Sigmoid colon (tissue), 7 donors: Measurements from ENCODE around the gene ZPBP2. TPM values are rescaled to one million over a fixed set of nuclear protein-coding genes. Genes with fewer than 3 reads are reported as not detected.

Experiments
- DNase-seq: peaks from one replicate; pipeline ENCODE4 v3.0.0-alpha.2; 2019
- H3K27ac ChIP-seq, 4 donors: fragments of 200-600 bp; sonication (generic); one replicate each; pipeline ENCODE4 v1.5.1; 2016 to 2019; ENCODE audit warnings: mild to moderate bottlenecking in 1 of 4
- H3K27me3 ChIP-seq, 3 donors: fragments of 200-600 bp; sonication (generic); one replicate each; pipeline ENCODE4 v1.5.1; 2019; ENCODE audit warnings: mild to moderate bottlenecking in 1 of 3
- H3K36me3 ChIP-seq, 4 donors: fragments of 200-600 bp; sonication (generic); one replicate each; pipeline ENCODE4 v1.5.1; 2016 to 2019
- H3K4me1 ChIP-seq, 4 donors: fragments of 200-600 bp; sonication (generic); one replicate each; pipeline ENCODE4 v1.5.1; 2017 to 2019
- H3K4me3 ChIP-seq, 4 donors: fragments of 200-600 bp; sonication (generic); one replicate each; pipeline ENCODE4 v1.5.1; 2017 to 2019; ENCODE audit warnings: mild to moderate bottlenecking in 2 of 4, moderate library complexity in 1 of 4
- H3K9me3 ChIP-seq, 4 donors: fragments of 200-600 bp in 3 of 4; sonication (generic) in 3 of 4; one replicate each; pipeline versions ENCODE4 v1.5.1 to v1.6.1; 2013 to 2019
- EP300 ChIP-seq, 4 donors: sonication (generic); formaldehyde crosslinking; IDR thresholded peaks; one replicate each; pipeline ENCODE4 v1.6.1; 2017; ENCODE audit warnings: antibody characterized with exemption in 4 of 4
- POLR2A ChIP-seq, 2 donors: fragments of 450-650 bp; IDR thresholded peaks; one replicate each; pipeline ENCODE4 v1.6.1; 2016; ENCODE audit warnings: antibody characterized with exemption in 2 of 2, mild to moderate bottlenecking in 2 of 2, moderate library complexity in 2 of 2
- POLR2AphosphoS5 ChIP-seq, 4 donors: sonication (generic); formaldehyde crosslinking; IDR thresholded peaks; one replicate each; pipeline ENCODE4 v1.6.1; 2017; ENCODE audit warnings: antibody characterized with exemption in 4 of 4
- WGBS, 2 donors: extraction: QIAGEN DNeasy Blood & Tissue Kit; methylation state at CpG; one replicate each; pipeline ENCODE4 v1.1.7; 2013; 5-methylcytosine and 5-hydroxymethylcytosine counted together
- intact Hi-C: fragments of 100-400 bp; cut with DNase I; formaldehyde crosslinking; loops from one replicate; pipeline ENCODE4 v1.15.1; 2023
- polyA plus RNA-seq, 3 donors: library from polyadenylated mRNA; stranded (reverse); fragments of 200-250 nt; gene quantifications; one replicate each; pipeline ENCODE4 v1.2.3, GENCODE V29; 2013
- total RNA-seq, 4 donors: library from RNA; depleted of rRNA; stranded (reverse); fragments of >200 nt; gene quantifications; one replicate each; pipeline ENCODE4 v1.1.0, GENCODE V29; 2016
- TF ChIP-seq, protein P1 (sequence below), 4 experiments: fragments of 450-650 bp in 3 of 4; fragments of 200-600 bp in 1 of 4; IDR thresholded peaks; one replicate each; pipeline ENCODE4 v1.5.1; 2016 to 2019; ENCODE audit warnings: antibody characterized with exemption in 4 of 4, mild to moderate bottlenecking in 3 of 4, moderate library complexity in 2 of 4
- donor health status: healthy with polysubstance abuse.
- donor health status: Bipolar disorder and iron deficiency.
- donor health status: healthy.

The ZPBP2 gene
- total and polyA plus RNA-seq, 7 donors = 0.03 TPM; not detected in 6

DNA sequence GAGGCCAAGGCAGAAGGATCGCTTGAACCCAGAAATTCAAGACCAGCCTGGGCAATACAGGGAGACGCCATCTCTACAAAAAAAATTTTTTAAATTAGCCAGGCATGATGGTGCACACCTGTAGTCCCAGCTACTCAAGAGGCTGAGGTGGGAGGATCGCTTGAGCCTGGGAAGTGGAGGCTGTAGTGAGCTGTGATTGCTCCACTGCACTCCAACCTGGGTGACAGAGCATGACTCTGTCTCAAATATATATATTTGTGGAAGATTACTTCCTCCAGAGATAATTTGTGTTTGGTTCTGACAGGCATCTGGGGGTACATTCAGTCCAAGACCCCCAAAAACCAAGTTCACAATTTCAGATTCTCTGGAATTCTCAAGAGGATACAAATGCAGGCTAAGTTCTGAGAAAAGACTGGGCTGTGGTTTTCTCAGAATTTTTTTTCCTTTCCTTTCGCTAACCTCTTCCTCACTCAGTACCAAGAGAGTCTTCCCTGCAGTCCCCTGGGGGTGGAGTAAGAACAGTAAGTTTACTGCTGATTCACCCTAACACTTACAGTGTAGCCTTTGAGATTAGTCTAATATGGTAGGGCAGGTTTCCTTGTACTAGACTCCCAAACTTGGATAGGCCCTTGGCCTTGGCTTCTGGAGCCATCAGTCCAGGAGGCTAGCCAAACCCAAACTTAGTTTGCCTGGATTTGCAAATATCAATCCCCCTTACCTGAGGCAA, 35.3 kb downstream of the ZPBP2 start:
- TF ChIP-seq POLR2AphosphoS5 (IDR thresholded peaks at IDR 0.05) (no peak), POLR2A (IDR thresholded peaks at IDR 0.05) (no peak), EP300 (IDR thresholded peaks at IDR 0.05) (no peak)
- TF ChIP-seq, protein P1, sequence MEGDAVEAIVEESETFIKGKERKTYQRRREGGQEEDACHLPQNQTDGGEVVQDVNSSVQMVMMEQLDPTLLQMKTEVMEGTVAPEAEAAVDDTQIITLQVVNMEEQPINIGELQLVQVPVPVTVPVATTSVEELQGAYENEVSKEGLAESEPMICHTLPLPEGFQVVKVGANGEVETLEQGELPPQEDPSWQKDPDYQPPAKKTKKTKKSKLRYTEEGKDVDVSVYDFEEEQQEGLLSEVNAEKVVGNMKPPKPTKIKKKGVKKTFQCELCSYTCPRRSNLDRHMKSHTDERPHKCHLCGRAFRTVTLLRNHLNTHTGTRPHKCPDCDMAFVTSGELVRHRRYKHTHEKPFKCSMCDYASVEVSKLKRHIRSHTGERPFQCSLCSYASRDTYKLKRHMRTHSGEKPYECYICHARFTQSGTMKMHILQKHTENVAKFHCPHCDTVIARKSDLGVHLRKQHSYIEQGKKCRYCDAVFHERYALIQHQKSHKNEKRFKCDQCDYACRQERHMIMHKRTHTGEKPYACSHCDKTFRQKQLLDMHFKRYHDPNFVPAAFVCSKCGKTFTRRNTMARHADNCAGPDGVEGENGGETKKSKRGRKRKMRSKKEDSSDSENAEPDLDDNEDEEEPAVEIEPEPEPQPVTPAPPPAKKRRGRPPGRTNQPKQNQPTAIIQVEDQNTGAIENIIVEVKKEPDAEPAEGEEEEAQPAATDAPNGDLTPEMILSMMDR (IDR thresholded peaks at IDR 0.05) = no peak
- peaks cover 0 to 4% (median 0%) of the 10 kb centered on the region in 4 donors for H3K36me3 ChIP-seq
- no peaks in the 10 kb centered on the region for H3K9me3 ChIP-seq
- no peaks in the 10 kb centered on the region for H3K4me1 ChIP-seq
- H3K27me3 ChIP-seq = no peaks in the 10 kb centered on the region
- WGBS, 2 donors = 78 to 94% methylated on average over 4 of the region's 4 CpGs
- intact Hi-C loops = no loop called here
- no peak overlapping the region for H3K27ac ChIP-seq
- DNase-seq = no peak
- no peak overlapping the region for H3K4me3 ChIP-seq

DNA sequence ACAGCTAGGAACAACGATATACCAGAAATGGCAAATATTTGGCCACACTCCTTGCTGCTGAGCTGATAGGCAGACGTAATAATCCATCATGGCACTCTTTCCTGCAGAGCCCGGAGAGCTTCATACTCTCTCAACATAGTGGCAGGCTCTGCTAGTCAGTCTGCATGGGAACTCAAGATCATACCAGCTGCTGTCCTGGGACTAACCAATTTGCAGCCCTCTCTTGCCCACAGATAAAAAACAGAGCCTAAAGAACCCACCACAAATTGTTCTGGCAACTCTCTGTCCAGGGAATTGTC, 36.9 kb downstream of the ZPBP2 start:
- H3K36me3 ChIP-seq = peaks cover 0 to 11% (median 2%) of the 10 kb centered on the region in 4 donors
- intact Hi-C loops = no loop called here
- 86 to 88% methylated on average over 3 of the region's 3 CpGs for WGBS, 2 donors
- H3K4me1 ChIP-seq = no peaks in the 10 kb centered on the region
- no peaks in the 10 kb centered on the region for H3K27me3 ChIP-seq
- TF ChIP-seq EP300 (IDR thresholded peaks at IDR 0.05) (no peak), POLR2AphosphoS5 (IDR thresholded peaks at IDR 0.05) (no peak), POLR2A (IDR thresholded peaks at IDR 0.05) (no peak)
- TF ChIP-seq, protein P1 (IDR thresholded peaks at IDR 0.05) = no peak
- no peak overlapping the region for H3K4me3 ChIP-seq
- DNase-seq = no peak
- no peaks in the 10 kb centered on the region for H3K9me3 ChIP-seq
- H3K27ac ChIP-seq = no peak overlapping the region

DNA sequence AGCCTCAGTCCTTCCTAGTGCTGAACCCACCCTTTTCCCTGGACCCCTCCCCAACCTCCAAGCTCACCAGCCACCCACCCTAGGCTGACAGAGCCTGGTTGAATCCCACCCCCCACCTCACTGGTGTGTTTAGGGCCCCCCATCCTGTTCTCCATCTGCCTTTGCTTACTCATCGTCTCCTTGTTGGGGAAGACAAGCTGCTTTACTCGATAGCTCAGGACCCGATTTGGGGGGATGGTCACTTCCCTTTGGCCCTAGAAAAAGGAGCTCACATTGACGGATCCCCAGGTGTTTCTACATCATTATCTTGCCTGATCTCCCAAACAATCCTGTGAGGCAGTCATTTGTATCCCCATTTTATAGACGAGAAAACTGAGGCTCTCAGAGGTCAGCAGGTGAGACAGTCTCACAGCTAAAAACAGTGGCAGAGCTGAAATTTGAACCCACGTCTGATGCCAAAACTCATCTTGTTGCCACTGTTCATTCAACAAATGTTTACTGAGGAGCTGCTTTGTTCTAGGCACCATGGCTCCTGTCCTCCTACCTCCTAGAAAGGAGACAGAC, 40.9 kb downstream of the ZPBP2 start:
- Histone ChIP-seq H3K9me3 (no peaks in the 10 kb centered on the region), H3K36me3 (peaks cover 0 to 11% (median 0%) of the 10 kb centered on the region in 4 donors), H3K4me1 (no peaks in the 10 kb centered on the region), H3K27ac (no peak overlapping the region), H3K4me3 (no peak overlapping the region), H3K27me3 (no peaks in the 10 kb centered on the region)
- TF ChIP-seq POLR2A (IDR thresholded peaks at IDR 0.05) = no peak
- TF ChIP-seq, protein P1 (IDR thresholded peaks at IDR 0.05) = no peak
- TF ChIP-seq EP300 (IDR thresholded peaks at IDR 0.05) = no peak
- TF ChIP-seq POLR2AphosphoS5 (IDR thresholded peaks at IDR 0.05) = no peak
- 94 to 96% methylated on average over 6 of the region's 6 CpGs for WGBS, 2 donors
- no peak for DNase-seq
- intact Hi-C loops = no loop called here

DNA sequence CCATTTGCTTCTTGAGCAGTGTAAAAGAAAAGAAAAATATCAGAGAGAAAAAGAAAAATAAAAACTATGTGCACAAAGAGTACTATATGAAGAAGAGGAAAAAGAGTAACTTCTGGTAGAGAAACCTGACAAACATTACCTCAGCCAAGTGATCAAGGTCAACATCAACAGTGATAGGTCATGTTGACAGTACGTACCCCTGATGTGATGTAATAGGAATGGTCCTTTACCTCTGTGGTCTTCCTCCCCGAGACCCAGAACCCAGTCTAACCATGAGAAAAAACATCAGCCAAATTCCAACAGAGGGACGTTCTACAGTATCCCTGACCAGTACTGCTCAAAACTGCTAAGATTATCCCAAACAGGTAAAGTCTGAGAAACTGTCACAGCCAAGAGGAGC, 46.0 kb downstream of the ZPBP2 start:
- no peaks in the 10 kb centered on the region for H3K4me1 ChIP-seq
- H3K27me3 ChIP-seq = no peaks in the 10 kb centered on the region
- no peak overlapping the region for H3K4me3 ChIP-seq
- WGBS, 2 donors = 90 to 96% methylated on average over 3 of the region's 3 CpGs
- intact Hi-C loops = no loop called here
- H3K27ac ChIP-seq = no peak overlapping the region
- DNase-seq = no peak
- H3K9me3 ChIP-seq = no peaks in the 10 kb centered on the region
- H3K36me3 ChIP-seq = peaks cover 0 to 7% (median 0%) of the 10 kb centered on the region in 4 donors
- TF ChIP-seq POLR2AphosphoS5 (IDR thresholded peaks at IDR 0.05) = no peak
- TF ChIP-seq, protein P1 (IDR thresholded peaks at IDR 0.05) = no peak
- TF ChIP-seq POLR2A (IDR thresholded peaks at IDR 0.05) = no peak
